Breast epithelium (tissue), 3 donors: ENCODE results near the gene SMAD1.

ENCODE experiments used
- POLR2A ChIP-seq: fragments of 450-650 bp; IDR thresholded peaks from one replicate; pipeline ENCODE4 v1.6.1; 2016; ENCODE audit warnings: antibody characterized with exemption, mild to moderate bottlenecking, moderate library complexity
- TF ChIP-seq, protein P1 (sequence below), 3 donors: fragments of 450-650 bp; IDR thresholded peaks; one replicate each; pipeline ENCODE4 v1.5.1; 2016 to 2017; ENCODE audit warnings: antibody characterized with exemption in 3 of 3, mild to moderate bottlenecking in 3 of 3, moderate library complexity in 3 of 3

DNA sequence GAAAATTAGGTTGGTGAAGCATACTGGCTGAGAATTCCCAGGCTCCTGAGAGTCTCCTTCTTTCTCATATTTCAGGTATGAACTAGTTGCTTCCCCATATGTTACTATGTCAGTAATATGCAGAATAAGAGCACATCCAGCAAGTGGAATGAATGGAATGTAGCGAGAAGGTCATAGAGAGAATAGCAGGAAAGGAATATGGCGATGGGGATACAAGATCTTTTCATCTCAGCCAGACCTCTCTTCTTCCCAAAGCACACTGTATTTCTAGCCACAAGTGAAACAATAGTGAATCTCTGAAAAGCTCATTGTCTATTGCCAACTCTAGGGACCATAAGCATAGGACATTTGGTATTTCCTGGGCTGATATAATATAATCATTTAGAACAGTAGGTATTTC, 82.9 kb downstream of the SMAD1 start:
- TF ChIP-seq, protein P1, sequence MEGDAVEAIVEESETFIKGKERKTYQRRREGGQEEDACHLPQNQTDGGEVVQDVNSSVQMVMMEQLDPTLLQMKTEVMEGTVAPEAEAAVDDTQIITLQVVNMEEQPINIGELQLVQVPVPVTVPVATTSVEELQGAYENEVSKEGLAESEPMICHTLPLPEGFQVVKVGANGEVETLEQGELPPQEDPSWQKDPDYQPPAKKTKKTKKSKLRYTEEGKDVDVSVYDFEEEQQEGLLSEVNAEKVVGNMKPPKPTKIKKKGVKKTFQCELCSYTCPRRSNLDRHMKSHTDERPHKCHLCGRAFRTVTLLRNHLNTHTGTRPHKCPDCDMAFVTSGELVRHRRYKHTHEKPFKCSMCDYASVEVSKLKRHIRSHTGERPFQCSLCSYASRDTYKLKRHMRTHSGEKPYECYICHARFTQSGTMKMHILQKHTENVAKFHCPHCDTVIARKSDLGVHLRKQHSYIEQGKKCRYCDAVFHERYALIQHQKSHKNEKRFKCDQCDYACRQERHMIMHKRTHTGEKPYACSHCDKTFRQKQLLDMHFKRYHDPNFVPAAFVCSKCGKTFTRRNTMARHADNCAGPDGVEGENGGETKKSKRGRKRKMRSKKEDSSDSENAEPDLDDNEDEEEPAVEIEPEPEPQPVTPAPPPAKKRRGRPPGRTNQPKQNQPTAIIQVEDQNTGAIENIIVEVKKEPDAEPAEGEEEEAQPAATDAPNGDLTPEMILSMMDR (IDR thresholded peaks at IDR 0.05) = no peak
- no peak for TF ChIP-seq POLR2A
